ENCODE measurements around the gene TMEM245.

The TMEM245 gene

DNA sequence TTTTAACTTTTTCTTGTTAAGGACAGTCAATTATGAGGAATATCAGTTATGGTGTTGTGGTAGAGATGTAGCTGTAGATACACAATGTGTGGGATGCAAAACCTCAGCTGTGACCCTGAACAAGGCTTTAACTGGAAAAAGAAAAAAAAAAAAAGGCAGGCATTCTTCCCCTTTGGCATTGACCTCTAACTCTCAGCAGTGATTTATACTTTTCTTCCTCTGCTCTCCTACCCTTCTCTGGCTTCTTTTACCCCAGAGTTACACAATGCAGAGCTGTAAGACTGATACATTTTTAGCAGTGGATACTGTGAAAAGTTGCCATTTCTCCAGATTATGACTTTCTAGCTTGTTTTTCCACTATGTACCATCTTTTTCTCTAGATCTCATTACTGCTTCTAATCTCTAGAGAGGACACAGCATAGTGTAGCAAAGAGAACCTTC, 108.5 kb downstream of the TMEM245 start:
- DNase-seq (ENCODE audit: extremely low read depth, low read depth), result no peak
- TF ChIP-seq, protein P1, sequence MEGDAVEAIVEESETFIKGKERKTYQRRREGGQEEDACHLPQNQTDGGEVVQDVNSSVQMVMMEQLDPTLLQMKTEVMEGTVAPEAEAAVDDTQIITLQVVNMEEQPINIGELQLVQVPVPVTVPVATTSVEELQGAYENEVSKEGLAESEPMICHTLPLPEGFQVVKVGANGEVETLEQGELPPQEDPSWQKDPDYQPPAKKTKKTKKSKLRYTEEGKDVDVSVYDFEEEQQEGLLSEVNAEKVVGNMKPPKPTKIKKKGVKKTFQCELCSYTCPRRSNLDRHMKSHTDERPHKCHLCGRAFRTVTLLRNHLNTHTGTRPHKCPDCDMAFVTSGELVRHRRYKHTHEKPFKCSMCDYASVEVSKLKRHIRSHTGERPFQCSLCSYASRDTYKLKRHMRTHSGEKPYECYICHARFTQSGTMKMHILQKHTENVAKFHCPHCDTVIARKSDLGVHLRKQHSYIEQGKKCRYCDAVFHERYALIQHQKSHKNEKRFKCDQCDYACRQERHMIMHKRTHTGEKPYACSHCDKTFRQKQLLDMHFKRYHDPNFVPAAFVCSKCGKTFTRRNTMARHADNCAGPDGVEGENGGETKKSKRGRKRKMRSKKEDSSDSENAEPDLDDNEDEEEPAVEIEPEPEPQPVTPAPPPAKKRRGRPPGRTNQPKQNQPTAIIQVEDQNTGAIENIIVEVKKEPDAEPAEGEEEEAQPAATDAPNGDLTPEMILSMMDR (IDR thresholded peaks at IDR 0.05; ENCODE audit: low read depth, low read length), result no peak

DNA sequence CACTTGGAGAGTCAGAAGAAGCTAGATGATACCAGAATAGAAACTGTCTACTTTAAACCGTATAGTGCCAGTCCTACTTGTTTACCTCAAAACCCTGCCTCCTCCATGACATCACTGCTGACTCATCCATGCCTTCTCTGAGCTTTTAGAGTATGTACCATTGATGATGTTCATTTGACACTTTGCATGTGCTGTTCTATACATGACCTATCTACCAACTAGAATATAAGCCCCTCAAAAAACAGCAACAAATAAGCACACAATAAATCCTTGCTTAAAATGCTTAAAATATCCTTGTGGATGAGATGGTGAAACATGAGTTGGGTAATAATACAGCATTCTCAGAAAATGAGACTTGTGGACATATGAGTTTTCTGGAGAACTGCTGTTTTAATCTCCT, 109.0 kb downstream of the TMEM245 start:
- no peak for DNase-seq (ENCODE audit: extremely low read depth, low read depth)

DNA sequence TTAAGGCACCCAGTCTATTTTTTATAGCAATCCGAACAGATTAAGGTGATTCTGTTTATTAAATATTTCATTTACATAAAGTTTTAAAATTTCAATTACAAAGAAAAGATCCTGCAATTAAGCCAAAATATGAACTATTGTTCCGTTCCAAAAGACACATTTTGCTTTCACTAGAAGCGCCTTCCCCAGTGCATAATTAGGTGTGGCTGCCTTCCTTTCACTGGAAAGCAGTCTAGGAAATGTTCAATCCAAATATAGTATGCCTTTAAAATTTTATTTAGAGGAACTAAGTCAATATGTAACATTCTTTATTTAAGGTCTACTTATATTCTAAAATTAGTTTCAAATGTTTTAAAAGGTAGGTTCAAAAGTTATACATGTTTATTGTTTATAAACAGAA, 114.1 kb downstream of the TMEM245 start:
- TF ChIP-seq, protein P1 (IDR thresholded peaks at IDR 0.05; ENCODE audit: low read depth, low read length), result no peak
- no peak for DNase-seq (ENCODE audit: extremely low read depth, low read depth)

More for the DNA sequence above, 109.0 kb downstream of the TMEM245 start:
- TF ChIP-seq, protein P1 (IDR thresholded peaks at IDR 0.05; ENCODE audit: low read depth, low read length), result no peak

DNA sequence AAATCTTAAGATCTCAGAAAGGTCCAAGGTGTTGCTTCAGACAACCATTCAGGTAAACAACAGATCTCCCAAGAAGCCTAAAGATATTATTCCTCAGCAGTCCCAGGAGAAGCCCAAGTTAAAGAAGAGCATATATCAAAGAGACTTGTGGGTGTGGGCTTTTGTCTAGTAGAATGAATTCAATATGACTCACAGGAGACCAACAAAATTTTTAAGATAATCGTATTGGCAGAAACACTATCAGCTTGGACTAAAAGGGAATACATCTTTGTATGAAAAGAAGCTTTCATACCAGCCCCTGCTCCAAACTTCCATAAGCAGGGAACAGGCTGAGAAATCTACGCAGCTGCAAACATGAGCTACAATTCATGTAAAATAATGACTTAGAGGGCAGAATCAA, 116.6 kb downstream of the TMEM245 start:
- TF ChIP-seq, protein P1 (IDR thresholded peaks at IDR 0.05; ENCODE audit: low read depth, low read length), result no peak
- DNase-seq (ENCODE audit: extremely low read depth, low read depth), result no peak

DNA sequence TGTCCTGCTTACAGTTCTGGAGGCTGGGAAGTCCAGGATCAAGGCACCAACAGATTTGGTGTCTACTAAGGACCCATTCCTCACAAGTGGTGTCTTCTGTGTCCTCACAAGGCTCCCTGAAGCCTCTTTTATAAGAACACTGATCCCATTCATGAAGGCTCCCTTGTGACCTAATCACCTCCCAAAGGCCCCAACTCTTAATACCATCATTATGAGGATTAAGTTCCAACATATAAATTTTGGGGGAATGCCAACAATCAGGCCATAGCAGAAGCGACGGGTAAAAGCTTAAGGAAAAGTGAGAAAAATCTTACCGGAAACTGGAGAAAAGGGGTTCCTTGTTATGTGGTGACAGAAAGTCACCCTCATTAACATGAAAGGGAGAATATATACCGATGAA, 117.6 kb downstream of the TMEM245 start:
- no peak for DNase-seq (ENCODE audit: extremely low read depth, low read depth)
- TF ChIP-seq, protein P1 (IDR thresholded peaks at IDR 0.05; ENCODE audit: low read depth, low read length), result no peak

DNA sequence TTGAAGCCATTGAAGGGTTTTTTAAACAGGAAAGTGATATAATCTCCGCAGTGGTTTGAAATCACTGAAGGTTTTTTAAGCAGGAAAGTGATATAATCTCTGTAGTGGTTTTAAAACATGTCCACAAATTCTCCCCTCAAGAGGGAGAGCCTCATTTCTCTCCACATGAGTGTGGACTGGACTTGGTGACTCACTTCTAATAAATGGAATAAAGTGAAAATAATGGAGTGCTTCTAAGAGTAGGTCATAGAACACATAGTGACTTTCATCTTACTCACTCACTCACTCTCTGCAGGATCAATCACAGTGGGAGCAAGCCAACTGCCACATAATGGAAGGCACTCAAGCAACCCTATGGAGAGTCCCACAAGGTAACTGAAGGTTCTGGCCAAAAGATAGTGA, 118.5 kb downstream of the TMEM245 start:
- TF ChIP-seq, protein P1 (IDR thresholded peaks at IDR 0.05; ENCODE audit: low read depth, low read length), result no peak
- no peak for DNase-seq (ENCODE audit: extremely low read depth, low read depth)

DNA sequence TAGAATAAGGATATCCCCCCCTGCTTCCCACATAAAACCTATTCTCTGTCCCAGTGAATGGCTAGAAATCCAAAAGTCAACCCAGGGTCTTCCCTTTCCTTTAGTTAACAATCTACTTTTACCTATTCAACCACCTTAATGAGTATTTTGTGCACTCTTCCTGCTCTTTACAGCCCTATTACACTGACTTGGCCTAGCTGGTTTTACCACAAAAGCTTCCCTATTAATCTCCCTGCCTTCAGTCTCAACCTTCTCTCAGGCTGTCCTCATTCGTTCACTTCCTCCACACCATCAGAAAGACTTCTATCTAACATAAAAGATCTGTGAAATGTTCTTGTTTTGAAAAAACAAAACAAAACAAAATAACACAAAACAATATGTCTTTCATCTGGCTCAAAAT, 122.6 kb downstream of the TMEM245 start:
- no peak for DNase-seq (ENCODE audit: extremely low read depth, low read depth)
- TF ChIP-seq, protein P1 (IDR thresholded peaks at IDR 0.05; ENCODE audit: low read depth, low read length), result no peak

Measured in AG09319 (cell line).